Measurements from ENCODE around the gene USH2A. TPM values are rescaled to one million over a fixed set of nuclear protein-coding genes. Genes with fewer than 3 reads are reported as not detected.
A peak's percentile ranks its signal among the peaks of the same experiment; 100 is the strongest.

Gene USH2A
- total RNA-seq, 6 experiments from 2014 or later = 0.19 to 1.8 (median 0.81) TPM

GRCh38 chr1:216045400-216045799 lies 377.8 kb downstream of the USH2A start:
- Histone ChIP-seq H3K36me3 (no peaks in the 10 kb centered on the region), H3K4me1 (no peaks in the 10 kb centered on the region), H3K4me3 (no peak overlapping the region), H3K27me3 (no peaks in the 10 kb centered on the region), H3K9me3 (no peaks in the 10 kb centered on the region), H3K27ac (no peak overlapping the region)
- DNase-seq = no peak
- WGBS (ENCODE audit: insufficient coverage, low coverage, low lambda C conversion rate, missing lambda C conversion rate) = 100% methylated on average over 1 of the region's 1 CpG
- no peak for ATAC-seq
- TF ChIP-seq CTCF (IDR thresholded peaks at IDR 0.05) (no peak), POLR2A (IDR thresholded peaks at IDR 0.05) (no peak)
- intact Hi-C loops (cut with DNase I) = no loop called here

GRCh38 chr1:216044538-216044937 lies 378.7 kb downstream of the USH2A start:
- Histone ChIP-seq H3K27me3 (no peaks in the 10 kb centered on the region), H3K4me3 (no peak overlapping the region), H3K27ac (no peak overlapping the region), H3K36me3 (no peaks in the 10 kb centered on the region), H3K9me3 (no peaks in the 10 kb centered on the region), H3K4me1 (no peaks in the 10 kb centered on the region)
- DNase-seq = no peak
- WGBS (ENCODE audit: insufficient coverage, low coverage, low lambda C conversion rate, missing lambda C conversion rate) = 92% methylated on average over 2 of the region's 2 CpGs
- intact Hi-C loops (cut with DNase I) = no loop called here
- no peak for TF ChIP-seq CTCF (IDR thresholded peaks at IDR 0.05)
- TF ChIP-seq POLR2A (IDR thresholded peaks at IDR 0.05) = no peak
- ATAC-seq = no peak

GRCh38 chr1:216034506-216034905 lies 388.7 kb downstream of the USH2A start:
- 27% methylated on average over 3 of the region's 3 CpGs for WGBS (ENCODE audit: insufficient coverage, low coverage, low lambda C conversion rate, missing lambda C conversion rate)

GRCh38 chr1:216032961-216033614 lies 390.2 kb downstream of the USH2A start:
- no peaks in the 10 kb centered on the region for H3K9me3 ChIP-seq
- no peaks in the 10 kb centered on the region for H3K4me1 ChIP-seq
- intact Hi-C loops (cut with DNase I) = no loop called here

More at GRCh38 chr1:216034506-216034905, 388.7 kb downstream of the USH2A start:
- Histone ChIP-seq H3K27me3 (no peaks in the 10 kb centered on the region), H3K9me3 (no peaks in the 10 kb centered on the region), H3K36me3 (no peaks in the 10 kb centered on the region), H3K27ac (no peak overlapping the region), H3K4me1 (no peaks in the 10 kb centered on the region), H3K4me3 (no peak overlapping the region)
- TF ChIP-seq POLR2A (IDR thresholded peaks at IDR 0.05) (no peak), CTCF (IDR thresholded peaks at IDR 0.05) (peak in 2 of 4 donors; percentile 13 to 16)
- ATAC-seq = peak; percentile 28 to 56 (median 52)
- intact Hi-C loops (cut with DNase I) = no loop called here
- no peak for DNase-seq

More at GRCh38 chr1:216032961-216033614, 390.2 kb downstream of the USH2A start:
- ATAC-seq = no peak
- no peak overlapping the region for H3K27ac ChIP-seq
- H3K27me3 ChIP-seq = no peaks in the 10 kb centered on the region
- H3K36me3 ChIP-seq = no peaks in the 10 kb centered on the region
- no peak overlapping the region for H3K4me3 ChIP-seq
- TF ChIP-seq CTCF (IDR thresholded peaks at IDR 0.05) (no peak), POLR2A (IDR thresholded peaks at IDR 0.05) (no peak)
- DNase-seq = no peak
